GM18861 (cell line): ENCODE data around the gene ITPR1.

ENCODE experiments used
- ATAC-seq: cut with Tn5 transposase; IDR thresholded peaks from one replicate; pipeline ENCODE4 v1.9.1; 2021; ENCODE audit not compliant: unreplicated experiment

ITPR1 gene

DNA sequence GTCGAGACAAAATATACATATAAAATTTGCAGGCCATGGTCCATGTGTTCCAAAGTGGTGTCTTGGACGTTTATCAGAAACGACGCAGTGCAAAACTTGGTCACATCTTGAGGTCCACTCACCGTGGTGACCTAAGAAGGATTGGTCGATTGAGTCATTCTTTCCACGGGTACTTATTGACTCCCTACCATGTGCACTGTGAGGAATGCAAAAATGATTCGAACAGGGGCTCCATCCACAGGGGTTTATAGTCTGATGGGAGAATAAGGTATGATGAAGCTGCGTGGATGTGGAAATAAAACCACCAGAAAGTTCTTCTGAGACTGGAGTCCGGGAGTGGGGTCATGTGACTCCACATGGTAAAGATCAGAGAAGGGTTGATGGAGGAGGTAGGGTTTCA, 185.2 kb downstream of the ITPR1 start:
- ATAC-seq, result no peak

DNA sequence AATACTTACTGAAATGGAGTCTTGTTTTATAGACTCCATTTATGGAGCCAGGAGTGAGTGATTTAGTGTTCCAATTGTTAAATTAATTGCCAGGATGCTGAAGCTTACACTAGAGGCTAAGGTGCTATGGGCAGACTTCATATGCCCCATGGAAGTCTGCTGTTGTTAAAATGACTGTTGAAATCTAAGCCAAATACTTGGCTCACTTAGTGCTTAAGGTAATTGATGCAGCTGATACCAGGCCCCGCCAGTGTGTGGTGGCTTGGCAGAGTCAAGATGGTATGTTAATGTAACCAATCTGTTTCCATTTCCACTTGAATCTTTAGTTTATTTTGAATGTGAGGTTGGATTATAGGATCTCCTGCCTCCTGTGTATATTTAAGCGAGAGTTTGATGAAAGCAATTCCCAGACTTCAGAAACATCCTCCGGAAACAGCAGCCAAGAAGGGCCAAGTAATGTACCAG, 187.1 kb downstream of the ITPR1 start:
- ATAC-seq, result no peak

DNA sequence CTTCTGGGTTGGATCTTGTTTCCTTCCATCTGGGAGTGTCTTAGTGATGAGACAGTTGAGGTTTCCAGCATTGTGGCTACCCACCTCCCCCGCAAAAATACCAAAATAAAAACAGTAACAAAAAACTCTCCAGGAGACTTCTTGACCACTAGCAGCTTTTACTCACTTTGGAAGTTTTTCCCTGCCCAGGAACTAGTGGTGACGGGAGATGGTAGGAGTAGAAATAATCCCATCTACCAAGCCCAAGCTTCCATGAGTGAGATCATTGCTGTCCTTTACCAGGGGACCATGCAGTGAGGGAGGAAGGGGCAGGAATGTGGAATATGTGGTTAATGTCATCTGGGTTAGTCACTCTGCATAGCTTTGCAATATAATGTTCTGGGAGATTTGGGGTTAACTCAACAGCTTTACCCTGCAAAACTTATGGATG, 187.7 kb downstream of the ITPR1 start:
- ATAC-seq, result no peak

DNA sequence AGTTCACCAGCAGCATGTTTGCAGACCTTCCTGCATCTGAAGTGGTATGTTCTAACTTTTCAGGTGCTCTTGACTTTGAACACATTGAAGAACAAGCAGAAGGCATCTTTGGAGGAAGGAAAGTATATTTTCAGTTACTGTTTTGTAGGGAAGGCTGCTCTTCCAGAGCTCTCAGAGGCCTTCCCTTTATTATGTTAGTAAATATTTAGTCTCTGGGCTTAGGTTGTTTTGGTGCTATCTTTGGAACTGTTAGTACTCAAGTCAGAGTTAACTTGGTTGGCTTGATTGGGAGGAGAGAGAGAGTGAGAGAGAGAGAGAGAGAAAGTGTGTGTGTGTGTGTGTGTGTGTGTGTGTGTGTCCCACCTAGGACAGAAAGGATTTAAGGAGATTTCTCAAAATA, 188.2 kb downstream of the ITPR1 start:
- no peak for ATAC-seq

DNA sequence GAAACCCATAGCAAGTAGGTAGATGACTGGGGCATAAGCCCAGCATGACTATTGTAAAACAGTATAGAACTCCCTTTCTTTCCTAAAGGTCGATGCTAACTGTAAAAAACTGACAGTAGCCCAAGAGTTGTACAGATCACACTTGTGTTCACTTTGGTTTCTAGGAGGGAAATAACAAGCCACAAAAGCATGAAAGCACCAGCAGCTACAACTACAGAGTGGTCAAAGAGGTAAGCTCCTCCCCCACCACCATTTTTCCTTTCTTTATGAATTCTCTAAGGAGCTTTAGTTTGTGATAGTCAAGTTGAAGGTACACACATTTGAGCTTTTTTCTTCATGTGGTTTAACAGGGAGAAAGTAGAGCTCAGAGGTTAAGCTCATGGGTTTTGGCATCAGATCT, 191.0 kb downstream of the ITPR1 start:
- ATAC-seq, result no peak

DNA sequence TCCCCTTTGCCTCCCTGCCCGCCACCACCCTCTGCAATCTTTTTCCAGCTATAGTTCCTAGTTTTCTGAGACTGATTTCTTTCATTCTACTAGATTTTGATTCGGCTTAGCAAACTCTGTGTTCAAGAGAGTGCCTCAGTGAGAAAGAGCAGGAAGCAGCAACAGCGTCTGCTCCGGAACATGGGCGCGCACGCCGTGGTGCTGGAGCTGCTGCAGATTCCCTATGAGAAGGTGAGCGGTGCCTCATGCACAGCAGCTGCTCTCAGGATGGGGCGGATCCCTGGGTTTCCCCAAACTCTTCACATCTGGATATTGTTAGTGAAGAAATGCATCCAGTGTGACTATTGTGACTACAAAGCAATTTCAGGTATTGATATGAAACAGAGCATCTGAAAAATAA, 191.8 kb downstream of the ITPR1 start:
- no peak for ATAC-seq

DNA sequence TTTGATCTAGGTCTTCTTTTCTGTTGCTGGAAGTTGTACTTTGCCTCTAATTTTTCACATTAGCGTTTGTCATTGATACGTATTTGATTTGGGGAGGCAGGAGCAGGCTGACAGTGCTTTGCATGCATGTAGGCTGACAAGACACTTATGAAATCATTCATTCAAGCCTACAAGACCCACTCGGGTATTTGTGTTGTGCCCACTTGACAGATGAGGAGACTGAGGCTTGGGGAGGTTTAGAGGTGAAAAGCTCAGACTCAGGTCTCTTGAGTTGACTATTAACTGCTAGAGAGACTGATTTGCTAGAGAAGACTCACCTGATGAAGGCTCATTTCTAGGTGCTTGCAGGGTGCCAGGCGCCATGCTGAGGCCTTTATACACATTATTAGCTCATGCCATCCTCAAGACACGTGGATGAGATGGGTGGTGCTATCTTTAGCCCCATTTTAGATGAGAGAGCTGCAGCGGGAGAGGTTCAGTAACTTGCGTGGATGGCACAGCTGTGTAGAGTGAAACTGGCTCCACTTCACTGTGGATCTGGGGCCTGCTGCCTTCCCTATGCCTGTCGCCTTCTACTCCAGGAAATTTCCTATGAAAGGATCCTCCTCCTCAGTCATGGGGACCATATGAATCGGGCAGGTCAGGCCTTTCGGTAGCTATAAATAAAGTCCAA, 192.7 kb downstream of the ITPR1 start:
- ATAC-seq, result no peak

DNA sequence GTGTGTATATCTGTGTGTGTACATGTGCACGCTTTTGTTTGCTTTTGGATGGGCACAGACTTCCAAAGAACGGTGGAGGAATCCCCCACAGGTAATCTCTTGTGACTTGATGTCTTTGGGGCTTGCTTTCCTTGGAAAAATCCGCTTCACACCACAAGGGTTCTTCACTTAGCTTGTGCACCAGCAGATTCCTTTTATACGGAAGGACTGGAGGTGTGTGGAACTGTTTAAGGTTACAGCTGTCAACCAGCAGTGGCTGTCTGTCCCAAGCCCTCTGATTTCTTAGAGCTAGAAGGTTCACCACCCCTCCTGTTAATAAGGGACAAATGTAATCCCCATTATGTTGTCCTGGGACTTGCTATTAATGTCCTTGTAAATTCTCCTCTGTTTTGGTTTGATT, 193.5 kb downstream of the ITPR1 start:
- no peak for ATAC-seq

DNA sequence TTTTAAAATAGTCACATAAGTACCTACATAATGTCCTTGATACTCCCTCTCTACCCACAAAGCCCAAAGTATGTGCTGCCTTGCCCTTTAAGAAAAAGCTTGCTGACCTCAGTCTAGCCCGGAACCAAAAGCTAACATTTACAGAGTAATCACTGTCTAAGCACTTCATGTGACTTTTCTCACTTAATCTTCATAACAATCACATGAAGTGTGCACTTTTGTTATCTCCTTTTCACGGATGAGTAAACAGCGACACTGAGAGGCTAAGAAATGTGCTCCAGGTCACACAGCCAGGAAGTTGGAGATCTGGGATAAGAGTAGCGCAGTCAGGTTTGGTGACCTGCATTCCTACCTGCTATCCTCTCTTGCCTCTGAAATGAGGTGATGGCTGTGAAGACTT, 194.0 kb downstream of the ITPR1 start:
- no peak for ATAC-seq

DNA sequence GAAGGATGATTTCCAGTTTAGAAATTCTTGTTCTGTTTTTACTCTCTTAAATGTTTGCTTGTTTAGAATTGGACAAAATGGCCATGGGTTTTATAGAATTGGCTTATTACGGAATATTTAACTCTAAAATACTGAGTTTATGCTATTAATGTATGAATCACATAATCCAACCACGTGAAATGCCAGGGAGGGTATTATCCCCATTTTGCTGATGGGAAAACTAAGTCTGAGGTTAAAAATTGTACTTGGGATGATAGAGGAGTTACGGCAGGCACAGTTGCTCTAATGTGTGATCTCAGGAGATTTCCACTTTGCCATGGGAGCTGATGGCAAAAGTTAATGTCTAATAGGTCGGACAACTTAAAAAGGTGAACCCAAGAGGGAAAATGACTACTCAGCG, 194.4 kb downstream of the ITPR1 start:
- ATAC-seq, result no peak

DNA sequence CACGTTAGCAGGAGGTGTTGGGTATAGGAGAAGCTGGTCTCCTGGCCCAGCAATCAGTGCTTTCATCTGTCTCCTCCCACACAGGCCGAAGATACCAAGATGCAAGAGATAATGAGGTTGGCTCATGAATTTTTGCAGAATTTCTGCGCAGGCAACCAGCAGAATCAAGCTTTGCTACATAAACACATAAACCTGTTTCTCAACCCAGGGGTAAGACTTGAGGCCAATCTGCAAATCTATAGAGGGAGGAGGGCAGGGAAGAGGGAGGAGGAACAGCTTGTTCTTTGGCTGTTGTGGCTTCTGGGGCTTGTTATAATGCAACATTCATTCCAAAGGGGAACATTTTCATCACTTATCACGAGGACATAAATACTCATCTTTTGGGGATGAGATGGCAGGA, 195.3 kb downstream of the ITPR1 start:
- ATAC-seq, result no peak

DNA sequence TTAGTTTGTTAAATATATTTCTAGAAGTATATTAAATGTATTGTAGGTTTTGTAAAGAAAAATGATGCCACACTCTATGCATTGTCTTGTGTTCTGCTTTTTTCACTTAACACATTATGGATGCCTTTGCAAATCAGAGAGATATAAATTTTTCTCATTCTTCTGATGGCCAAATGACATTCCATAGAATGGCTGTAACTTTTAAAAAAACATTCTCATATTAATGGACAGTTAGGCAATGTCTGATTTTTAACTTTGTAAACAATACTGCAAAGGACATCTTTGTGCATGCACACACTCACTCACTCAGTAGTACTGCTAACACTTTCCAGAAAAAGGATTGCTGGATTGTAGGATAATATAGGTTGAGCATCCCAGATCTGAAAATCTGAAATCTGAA, 195.9 kb downstream of the ITPR1 start:
- ATAC-seq, result no peak

DNA sequence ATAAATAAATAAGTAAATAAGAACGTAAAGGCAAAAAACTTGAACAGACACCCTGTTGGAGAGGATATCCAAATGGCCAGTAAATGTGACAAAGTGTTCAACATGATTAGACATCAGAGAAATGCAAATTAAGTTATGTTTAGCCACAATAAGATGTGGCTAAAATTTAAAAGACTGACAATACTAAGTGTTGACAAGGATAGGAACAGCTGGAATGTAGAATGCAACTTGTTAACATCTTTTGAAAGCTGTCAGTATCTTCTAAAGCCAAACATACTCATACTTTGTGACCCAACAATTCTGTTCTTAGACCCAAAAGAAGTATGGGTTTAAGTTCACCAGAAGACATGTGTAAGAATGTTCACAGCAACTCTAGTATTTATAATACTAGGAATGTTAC, 197.1 kb downstream of the ITPR1 start:
- ATAC-seq, result no peak

DNA sequence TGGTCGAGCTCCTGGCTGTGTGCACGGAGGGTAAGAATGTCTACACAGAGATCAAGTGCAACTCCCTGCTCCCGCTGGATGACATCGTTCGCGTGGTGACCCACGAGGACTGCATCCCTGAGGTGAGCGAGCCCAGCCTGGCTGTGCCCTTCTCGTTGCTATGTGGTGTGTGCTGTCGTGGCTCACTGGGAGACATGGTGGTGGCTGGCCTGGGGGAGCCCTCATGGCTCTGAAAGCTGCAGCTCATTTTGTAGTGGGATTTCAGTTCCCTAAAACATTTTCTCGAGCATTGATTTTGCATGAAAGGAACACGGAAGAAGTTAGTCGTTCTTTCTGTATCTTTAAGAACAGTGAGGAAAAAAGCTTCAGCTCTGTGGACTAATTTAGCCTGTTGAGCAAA, 200.5 kb downstream of the ITPR1 start:
- peak; percentile 81 for ATAC-seq

DNA sequence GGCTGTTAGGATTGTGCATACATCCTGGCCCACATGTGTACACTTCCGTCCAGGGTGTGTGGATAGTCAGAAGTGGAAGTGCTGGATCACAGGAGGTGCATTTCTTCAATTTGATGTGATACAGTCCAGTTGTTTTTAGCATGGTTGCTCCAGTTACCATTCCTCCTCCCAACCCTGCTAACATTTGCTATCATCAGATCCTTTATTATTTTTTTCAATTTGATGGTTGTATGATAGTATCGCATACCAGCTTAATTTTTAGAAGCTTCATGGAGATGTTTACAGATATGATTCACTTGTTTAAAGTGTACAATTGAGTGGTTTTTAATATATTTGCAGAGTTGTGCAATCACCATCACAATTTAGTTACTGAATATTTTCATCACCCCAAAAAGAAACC, 202.7 kb downstream of the ITPR1 start:
- ATAC-seq, result no peak

DNA sequence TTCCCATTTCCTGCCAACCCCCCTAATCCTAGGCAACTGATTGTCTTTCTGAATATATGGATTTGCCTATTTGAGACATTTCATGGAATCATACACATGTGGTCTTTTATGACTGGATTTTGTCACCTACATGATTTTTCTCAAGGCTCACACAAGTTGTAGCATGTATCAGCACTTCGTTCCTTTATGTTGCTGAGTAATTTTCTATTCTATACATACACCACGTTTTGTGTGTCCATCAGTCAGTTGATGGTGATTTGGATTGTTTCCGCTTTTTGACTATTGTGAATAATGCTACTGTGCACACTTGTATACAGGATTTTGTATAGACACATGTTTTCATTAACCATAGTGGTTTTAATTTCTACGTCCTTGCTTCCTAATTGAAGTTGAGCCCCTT, 203.1 kb downstream of the ITPR1 start:
- no peak for ATAC-seq

DNA sequence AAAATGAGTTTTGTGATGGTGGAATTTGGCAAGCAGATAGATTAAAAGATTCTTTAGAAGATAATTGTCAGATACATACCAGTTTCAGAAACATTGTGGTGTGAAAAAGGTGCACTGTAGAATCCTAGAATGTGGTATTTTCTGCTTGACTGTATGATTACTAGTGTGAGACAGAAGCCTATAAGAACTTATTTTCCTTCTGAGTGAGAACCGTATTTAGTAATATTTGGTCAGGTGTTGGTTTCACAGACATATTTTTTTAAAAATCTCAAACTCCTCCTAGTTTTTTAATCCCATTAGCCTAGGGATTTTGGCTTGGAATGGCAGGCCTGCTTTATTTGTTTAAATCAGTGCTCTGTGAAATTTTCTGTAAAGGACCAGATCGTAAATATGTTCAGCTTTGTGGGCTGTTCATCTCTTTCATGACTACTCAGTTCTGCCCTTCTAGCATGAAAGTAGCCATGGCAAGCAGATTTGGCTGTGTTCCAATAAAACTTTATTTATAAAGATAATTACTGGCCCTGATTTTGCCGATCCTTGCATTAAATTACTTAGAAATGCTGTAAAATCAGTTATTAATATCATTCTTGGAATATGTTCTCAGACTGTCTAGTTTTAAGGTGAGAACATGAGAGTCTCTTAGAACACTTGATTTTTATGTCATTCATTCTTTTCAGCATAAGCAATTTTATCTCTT, 205.1 kb downstream of the ITPR1 start:
- no peak for ATAC-seq

DNA sequence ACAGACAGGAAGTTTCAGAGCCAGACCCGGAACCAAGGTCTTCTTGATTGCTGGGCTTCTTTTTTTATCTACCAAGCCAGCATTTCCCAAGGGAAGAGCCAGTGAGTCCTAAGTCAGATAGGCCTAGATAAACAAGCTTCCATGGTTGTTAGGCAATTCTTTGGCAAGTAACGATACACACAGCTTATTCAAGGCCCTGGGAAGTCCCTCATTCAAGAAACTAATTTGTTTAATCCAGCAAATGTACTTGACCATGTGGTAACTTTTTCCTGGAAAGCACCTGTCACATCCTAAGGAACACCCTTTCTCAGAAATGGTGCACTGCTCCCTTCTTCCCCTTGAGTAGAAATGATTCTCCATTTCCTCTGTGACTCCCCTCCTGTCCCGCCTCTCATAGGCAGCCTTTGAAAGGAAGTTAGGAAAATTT, 209.9 kb downstream of the ITPR1 start:
- ATAC-seq, result no peak

DNA sequence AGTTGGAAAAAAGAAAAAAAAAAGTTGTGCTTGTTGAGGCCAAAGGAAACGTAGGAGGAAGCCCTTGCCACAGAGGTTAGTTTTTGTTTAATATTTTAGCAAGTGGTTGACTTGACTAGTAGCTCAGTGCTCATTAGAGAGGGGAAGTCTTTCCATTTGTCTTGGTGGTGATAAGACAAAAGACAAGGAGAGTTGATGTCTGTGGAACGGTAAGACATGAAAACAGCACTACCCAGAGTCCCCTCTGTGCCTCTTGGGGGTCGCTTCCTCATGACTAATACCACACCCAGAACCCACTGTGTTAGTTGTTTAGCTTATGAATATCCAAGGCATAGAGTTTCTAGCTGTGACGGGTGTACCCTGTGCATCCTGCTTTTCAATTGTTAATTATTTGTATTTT, 211.4 kb downstream of the ITPR1 start:
- no peak for ATAC-seq

DNA sequence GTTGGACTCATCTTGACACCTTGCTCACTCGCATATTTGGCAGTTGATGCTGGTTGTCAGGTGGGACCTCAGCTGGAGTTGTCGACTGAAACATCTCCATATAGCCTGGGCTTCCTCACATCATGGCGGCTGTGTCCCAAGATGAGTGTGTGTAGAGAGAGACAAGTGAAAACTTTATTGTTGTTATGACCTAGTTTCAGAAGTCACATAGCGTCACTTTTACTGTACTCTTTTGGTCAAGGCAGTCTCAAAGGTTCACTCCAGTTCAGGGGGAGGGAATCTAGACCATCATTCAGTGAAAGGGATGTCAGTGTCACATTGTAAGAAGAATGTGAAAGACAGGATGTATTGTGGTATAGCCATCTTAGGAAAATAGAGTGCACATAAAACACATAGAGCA, 214.2 kb downstream of the ITPR1 start:
- ATAC-seq, result no peak

DNA sequence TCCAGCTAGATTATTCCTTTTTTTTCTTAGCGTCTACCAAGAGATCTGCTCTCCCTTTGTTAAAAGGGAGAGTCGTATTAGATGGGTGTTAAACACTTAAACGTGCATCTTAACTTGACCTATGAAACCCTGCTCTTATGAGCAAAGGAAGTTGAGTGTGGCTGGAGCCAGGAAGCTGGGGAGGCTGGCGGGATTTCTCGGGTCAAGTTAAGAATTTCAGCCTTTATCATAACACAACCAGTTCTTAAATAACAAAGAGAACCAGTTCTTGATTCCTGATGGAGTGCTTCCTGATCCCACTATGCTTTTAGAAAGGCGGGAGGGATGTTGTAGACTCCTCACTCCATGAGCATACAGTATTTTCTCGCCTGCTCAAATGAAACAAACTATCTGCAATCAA, 215.1 kb downstream of the ITPR1 start:
- ATAC-seq, result no peak

DNA sequence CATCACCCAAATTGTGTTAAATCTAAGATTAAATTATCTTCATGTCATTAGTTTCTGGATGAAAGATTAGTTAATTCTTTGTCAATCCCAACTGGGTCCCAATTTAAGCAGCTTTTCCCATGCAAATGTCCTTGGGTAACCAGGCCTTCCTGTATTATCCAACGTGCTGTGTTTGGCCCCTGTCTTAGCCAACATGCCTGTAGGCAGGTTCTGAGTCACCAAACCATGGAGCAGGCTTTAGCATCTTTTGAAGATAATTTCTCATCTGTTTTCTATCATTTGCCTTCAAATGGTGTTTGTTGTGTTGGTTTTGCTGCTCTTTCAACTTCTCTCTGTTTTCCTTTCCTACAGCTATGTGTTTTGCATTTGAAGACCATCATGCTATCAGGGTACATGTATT, 216.2 kb downstream of the ITPR1 start:
- ATAC-seq, result no peak

DNA sequence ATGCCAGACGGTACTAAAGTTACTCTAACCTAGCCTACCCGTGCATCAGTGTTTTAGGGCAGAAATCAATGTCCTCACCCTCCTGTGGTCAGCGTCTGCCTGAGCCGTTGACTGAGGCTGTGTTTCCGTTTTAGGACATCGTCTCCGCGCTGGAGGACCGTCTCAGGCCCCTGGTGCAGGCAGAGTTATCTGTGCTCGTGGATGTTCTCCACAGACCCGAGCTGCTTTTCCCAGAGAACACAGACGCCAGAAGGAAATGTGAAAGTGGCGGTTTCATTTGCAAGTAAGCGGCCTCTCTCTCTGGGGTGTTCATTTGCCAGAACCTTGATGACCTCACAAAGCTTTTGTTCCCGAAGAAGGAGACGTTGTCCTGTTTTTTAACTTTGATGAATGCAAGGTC, 217.0 kb downstream of the ITPR1 start:
- ATAC-seq, result no peak
